NCI-H2107 (cell line): ENCODE data around the gene DCLK1.

Experiments used
- DNase-seq: peaks from one replicate; lab custom pipeline; 2025; lab: John Stamatoyannopoulos, UW

DCLK1 gene

DNA sequence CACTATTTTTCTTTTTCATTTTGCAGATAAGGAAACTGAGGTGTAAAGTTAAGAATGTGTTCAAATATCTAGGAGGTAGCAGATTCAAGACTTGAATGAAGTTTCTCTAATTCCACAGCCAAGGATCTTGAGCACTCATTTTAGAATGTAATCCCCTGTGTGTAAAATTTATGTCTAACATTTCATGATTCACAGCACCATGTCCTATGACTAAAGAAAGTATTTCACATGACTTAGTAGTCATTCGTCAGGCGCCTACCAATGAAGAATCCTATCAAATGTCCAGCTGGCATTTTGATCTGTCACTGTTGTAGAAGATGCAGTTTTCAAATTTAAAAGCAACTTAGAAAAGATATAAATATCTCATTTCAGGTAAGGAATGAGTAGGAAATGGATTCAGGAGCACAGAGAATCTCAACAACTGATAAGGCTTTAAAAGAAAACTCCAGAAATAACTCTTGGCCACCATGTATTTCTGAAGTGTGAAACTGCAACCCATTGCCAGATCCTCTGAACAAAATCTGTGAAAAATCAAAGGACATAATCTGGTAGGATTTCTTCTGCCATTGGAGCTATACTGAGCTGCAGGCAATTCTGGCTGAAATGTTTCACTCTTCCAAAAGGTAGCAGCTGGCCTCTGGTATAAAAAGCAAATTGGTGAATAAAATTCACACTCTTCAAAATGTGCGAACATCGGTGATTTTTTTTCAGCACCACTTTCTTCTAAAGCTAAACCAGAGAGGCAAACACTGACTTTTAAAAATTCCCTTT lies 92.2 kb downstream of the DCLK1 start:
- DNase-seq = no peak

DNA sequence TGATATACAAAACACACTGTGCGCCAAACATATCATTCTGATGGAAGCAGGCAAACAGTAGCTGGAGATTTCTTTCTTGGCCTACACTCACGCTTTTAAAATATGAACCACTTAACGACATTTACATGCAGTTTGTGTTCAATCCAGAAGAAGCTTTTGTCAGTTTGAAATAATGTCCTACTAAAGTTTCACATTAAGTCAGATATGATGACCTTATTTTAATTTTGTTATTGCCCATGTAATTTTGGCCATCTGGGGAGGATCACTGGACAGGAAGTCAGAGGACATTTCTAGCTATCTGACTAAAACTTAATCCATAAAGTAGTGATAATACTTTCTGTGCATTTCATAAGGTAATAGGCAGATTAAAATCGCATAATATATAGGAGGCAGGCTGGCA lies 98.1 kb downstream of the DCLK1 start:
- DNase-seq = no peak

DNA sequence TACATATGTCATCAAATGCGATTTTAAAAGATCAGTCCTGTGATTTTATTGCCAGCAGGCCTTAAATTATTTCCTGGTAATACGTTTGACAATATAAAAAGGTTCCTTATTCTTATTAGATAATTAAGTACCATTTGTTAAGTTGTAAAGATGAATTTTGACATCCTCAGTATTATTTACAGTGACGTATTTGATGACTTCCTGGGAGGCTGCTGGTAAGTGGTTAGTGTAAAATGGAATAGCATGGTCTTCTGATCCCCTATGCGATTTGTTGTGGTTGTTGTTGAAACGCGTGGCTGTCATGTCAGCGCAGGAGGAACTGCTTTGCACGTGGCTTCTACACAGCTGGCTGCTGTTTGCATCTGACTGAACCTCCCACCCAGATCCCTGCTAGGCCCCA lies 99.7 kb downstream of the DCLK1 start:
- DNase-seq = no peak

DNA sequence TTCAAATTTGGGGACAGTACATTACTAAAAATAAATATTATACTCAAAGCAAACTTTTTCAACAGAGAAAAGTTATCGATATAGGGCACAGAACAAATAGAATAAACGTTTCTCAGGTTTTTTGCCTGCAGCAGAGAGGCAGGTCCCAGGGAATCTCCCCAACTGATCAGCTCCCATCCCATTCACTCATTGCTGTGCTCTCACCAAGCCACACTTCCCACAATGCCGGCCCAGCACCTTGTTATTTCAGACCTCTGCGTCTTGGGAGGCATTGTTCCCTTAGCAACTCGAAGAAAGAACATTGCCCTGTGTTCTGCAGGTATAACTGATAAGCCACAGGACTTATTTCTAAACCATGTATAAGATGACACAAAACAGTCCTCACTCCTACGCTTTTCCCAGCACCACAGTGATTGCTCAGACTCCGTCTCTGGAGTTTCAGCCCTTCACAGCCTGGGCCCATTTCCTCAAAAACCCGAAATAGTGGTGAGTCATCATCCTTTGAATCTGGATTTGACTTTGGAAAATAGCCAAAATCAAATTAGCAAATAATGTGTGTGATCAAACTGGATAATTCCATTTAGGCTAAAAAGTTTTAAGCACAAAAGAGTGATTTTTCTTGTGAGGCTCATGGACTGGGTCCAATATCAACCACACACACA lies 100.4 kb downstream of the DCLK1 start:
- no peak for DNase-seq

DNA sequence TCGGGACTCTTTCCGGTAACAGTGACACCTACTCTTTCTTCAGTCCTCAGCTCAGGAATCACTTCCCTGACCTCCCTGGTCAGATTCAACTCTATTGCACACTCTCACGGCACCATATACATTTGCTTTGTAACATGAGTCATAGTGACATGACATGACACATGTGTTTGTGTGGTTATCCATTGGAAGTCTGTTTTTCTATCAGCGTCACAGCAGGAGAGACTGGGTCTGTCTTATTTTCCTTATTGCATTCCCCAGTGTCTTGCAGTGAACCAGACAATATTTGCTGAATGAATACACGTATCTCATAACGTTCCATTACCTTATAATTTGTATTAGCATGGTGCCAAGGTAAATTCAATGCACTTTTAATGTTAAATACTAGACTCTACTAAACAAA lies 102.0 kb downstream of the DCLK1 start:
- DNase-seq = no peak

DNA sequence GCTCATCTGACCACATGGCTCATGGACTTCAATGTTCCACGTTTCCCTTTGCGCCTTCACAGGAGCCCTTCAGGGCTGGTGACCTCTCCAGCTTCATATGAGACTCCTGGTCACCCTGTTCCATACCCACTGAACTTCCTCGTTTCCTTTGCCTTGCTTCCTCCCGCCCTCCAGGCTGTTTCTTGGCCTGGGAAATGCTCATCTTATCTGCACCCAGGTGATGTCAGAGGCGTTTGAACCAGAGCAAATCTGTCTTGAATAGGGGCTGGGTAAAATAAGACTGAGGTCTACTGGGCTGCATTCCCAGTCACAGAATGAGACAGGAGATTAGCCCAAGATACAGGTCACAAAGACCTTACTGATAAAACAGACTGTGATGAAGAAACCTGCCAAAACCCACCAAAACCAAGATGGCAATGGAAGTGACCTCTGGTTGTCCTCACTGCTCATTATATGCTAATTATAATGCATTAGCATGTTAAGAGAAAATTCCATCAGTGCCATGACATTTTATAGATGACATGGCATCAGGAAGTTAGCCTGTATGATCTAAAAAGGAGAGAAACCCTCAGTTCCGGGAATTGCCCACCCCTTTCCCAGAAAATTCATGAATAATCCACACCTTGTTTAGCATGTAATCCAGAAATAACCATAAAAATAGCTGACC lies 102.7 kb downstream of the DCLK1 start:
- DNase-seq = no peak

DNA sequence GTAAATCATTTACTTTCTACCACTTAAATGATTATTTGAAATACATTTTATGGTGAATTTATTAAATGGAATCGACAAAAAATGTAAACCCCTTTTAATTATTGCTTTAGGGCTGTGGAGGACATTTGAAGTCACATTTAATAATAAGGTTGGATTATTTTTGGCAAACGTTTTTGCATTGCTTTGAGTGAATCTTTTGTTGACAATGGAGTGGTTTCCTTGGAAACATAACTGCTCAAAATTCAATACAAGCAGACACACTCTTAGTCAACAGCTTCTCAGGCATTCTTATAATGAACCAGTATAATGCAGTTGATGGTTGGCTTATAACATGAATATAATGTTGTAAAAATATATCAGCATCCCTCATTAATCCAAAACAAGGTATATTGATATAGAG lies 104.7 kb downstream of the DCLK1 start:
- no peak for DNase-seq

DNA sequence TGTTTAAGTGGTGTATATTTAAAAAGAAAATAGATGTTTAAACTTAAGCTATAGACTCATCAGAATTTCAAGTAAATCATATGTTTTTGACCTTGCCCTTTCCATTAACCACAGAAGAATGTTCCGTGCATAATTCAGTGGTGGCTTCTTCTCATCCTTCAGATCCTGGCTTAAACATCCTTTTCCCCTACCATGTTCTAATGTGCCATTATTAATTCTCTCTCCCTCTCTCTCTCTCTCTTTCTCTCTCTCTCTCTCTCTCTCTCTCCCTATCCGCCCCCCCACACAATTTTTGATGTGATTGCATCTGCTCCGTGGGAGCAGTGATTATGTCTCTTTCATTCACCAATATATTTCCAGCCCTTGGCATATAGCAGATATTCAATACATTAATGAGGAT lies 116.4 kb downstream of the DCLK1 start:
- DNase-seq = no peak

DNA sequence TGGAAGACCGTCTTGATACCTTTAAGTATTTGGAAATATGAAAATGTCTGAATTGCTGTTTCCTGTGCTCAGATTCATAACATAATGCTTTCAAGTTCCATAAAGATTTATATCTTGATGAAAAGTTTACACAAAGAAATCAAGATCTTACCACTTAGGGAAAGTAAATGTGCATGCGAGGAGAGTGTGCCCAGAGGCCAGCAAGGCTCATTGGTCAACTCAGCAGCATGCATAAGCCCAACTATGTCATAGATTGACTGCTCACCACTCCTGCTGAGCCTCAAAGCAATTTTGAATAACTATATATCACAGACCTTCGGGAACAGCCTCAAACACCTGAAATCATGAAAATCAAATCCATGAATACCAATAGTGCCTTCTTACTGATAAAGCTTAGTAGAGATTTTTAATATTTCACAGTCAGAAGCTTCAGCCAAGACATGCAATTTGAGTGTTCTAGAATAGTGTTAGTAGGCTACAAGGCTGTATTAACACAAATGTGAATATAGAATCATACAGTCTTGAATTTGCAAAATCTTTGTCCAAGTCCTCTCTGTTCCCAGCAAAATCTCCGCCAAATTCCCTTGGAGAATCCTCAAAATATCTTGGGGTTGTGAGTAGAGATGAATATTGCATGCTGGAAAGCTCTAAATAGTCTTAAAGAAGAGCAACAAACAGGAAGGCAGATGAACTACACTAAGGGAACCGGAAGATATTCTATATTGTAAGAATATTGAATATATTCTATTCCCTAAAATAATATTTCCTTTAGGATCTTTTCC lies 124.1 kb downstream of the DCLK1 start:
- no peak for DNase-seq

DNA sequence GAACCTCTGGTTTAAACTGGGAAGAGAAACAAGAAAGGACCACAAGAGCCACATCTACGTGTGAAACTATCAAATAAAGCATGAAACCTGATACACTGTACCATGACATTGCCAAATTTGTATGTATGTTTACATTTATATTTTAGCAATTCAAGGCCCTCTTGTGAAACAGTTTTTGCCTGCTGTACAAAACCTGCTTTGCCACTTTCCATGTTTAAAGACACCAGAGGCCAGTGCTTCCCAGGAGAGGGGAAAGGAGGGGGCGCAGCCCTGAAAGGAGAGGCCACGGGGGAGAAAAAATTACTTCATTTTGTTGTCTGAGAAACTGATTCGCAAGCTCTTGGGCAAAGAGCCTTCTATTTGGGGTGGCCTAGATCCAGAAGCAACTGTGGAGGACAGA lies 124.8 kb downstream of the DCLK1 start:
- no peak for DNase-seq

DNA sequence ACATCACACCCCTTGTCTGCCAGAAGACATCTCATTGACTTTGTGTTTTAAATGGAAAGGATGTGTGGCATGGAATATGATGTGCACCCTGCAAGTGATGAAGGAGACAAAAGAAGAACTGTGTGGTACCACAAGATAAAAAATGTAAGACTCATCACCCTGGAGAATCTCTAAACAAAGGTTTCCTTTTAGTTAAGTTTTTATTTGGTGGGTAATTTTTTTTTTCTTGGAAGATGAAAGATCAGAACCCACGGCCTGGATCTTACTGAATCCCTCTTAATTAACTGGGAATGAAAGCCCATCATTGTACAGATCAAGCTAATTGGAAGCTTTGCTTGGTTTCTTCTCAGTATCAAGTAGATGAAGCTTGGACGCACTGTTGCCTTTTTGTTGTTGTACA lies 129.6 kb downstream of the DCLK1 start:
- DNase-seq = no peak

DNA sequence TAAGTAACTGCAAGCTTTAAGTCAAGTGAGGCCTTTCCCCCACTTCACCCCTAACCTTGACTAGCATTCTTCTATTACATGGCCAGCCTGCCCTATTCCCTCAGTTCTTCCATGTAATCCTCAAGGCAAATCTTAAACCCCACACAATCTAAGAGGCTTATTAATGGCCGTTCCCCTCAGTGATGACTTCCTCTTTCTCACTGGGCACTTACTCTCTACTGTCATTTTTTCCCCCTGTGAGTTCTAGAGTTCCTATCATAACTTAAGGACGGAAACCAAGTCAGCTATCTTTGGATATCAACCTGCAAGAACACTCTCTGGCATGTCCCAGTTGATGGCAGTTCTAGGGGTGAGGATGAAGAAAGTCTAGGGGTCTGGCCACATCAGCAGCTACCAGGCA lies 131.2 kb downstream of the DCLK1 start:
- no peak for DNase-seq

DNA sequence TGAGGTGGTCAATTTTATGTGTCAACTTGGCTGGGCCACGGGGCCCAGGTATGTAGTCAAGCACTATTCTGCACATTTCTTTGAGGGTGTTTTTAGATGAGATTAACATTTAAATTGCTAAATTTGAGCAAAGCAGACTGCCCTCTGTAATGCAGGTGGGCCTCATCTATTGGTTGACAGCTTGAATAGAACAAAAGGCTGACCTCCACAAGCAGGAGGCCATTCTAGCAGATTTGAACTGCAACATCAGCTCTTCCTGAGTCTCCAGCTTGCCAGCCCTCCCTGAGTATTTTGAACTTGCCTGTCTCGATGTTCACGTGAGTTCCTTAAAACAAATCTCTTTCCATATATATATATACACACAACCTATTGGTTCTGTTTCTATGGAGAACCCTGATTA lies 134.8 kb downstream of the DCLK1 start:
- DNase-seq = no peak

DNA sequence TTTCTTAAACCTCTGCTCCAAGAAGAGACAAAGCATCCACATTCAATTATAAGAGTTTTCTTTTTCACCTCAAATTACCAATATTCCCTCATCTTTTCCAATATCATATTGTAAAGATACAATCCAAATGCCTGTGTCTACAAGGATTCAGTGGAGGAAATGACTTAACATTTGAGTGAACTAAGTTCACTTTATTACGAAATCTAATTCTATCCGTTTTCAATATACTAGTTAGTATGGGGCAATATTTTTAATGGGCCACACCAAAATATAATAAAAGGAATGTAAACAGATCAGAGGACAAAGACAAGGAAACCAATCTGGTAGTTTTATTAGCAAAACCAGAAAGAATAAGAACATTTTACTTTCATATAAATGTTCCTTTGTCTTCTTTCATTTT lies 136.0 kb downstream of the DCLK1 start:
- no peak for DNase-seq

DNA sequence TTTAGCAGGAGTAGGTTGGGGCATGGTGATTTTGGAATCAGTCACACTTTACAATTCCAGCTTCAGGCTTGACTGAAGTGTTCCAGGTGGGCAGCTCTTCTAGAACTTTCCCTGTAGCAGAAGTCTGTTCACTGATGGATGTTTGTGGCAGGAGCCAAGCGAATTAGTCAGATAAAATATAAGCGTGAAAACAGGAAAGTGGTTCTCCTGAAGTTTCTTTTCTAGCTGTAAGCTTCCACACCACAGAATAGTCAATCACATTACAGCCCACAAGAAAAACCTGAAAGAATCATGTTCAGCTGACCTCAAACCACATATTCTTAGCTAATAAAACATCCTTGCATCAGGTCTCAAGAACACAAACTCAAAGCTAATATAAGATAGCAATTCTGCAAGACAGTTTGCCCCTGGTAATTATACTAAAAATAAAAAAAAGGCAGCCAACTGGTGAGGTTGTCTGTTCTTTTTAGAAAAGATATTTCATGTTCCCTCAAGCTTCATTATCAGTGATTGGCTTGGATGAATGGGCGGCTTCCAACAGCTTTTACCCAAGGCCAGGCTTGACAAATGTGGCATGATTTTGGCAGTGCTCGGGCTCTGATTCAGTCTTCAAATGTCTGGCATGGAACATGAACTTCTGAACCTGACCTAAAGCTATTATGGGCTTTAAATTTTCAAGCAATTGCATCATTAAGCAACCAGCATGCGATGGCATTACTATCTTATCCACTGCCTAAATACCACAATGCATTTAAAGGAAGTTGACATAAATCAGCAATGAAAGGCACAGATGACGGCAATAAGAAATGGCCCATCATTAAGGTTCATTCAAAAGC lies 136.8 kb downstream of the DCLK1 start:
- DNase-seq = no peak

DNA sequence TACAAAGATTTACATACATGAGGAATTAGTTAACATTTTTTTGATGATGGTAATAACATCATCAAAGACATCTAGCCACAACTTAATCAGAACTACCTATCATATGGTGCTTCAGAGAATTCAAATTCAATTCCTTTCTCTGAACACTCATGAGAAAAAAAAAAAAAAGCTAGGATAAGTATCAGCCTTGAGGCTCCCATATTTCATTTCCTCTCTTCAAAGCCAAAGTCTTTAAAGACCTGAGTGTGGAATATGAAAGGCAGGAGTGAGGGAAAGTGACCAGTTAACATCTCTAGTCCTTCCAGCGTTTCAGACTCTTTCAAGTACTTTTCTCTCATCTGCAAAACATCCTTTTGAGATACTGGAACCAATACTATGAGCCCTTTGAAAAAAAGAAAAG lies 137.5 kb downstream of the DCLK1 start:
- DNase-seq = no peak

DNA sequence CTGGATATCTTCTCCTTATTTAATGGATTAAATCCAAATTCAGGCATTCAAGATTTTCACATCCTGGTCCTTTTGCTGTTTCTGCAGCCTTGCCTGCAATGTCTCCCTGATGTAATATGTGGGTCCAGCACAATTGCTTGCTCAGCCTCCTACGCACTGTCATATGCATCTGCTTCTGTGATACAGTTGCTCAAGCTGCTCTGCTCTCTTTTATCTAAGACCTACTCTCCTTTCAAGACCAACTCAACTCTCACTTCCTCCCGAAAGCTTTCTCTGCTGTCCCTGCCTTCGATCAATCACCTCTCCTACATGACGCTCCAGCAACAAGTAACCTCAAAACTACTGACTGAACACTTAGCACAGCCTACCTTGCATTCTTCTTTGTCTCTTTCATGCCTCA lies 138.2 kb downstream of the DCLK1 start:
- no peak for DNase-seq

DNA sequence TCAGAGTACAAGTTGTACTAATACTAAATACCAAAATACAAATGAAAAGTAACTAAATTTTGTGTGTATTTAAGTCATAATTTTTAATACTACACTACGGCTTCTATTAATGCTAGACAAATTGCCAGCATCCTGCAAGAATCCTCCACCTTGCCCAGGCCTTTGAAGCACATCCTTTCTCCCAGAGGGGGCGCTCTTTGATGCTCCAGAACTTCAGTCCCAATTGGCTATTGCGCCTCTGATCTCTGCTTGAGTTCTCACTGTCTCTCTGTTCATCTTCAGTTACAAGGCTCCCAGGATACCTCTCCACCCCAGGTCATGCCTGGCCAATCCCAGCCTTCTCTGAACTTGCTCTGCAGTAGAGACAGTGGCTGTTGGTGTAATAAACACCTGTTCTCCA lies 141.0 kb downstream of the DCLK1 start:
- DNase-seq = no peak

DNA sequence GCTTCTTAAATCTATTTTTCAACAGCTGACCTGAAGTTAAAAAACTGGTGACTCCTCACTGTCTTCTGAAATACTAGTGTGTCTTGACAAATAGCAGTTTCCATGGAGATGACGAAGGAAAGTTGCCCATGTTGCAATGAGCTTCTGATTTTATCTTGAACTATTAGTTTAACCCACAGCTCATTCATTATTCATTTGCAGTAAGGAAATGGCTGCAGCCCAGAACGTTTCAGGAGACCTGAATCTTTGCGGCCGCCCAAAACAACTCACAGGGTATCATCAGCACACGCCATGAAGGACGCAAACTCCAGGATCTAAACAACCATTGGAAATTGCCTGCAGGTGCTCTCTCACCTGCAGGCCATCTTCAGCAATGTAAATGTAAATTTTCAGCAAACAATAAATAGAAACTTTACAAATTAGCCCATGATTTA lies 142.5 kb downstream of the DCLK1 start:
- DNase-seq = no peak

DNA sequence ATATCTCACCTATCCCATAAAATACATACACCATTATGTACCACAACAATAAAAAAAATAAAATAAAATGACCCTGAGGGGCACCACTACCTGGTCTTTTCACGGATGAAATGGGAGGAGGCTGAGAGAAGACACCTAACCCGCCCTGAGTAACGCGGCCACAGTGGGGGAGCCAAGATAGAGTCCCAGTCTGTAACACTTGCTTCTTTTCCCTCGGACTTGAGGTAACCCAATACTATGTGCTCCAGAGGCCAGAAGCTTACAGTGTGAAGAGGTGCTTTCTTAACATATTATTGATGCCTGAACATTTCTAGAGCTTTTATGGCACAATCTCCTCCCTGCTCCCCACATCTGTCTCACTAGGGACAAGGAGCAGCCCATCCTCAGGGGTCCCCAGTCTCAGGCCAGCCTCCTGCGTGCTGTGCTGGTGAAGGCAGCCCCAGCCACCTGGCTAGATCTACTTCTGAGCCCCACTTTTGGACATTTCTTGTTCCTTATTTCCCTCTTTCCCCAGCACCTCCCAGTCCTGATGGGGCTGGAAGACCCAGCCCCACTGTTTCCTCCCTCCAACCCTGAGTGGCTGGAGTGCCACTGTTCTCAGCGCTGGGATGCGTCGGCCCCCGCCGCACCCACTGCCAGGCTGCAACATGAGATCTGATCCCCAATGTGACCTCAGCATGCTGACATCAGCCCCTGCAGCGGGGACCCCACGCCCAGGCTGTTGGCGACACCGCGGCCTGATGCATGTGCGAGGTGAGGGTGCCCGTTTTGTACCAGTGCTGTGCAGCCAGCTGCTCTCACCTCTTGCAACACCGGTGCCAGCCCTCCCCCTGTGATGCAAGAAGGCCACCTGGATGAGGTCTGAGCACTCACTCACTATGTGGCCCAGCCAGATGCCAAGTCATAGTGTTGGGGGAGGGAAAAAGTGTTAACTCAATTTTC lies 143.3 kb downstream of the DCLK1 start:
- peak; percentile 14 for DNase-seq
